ENCODE data around the gene CCDC182.

The CCDC182 gene

DNA sequence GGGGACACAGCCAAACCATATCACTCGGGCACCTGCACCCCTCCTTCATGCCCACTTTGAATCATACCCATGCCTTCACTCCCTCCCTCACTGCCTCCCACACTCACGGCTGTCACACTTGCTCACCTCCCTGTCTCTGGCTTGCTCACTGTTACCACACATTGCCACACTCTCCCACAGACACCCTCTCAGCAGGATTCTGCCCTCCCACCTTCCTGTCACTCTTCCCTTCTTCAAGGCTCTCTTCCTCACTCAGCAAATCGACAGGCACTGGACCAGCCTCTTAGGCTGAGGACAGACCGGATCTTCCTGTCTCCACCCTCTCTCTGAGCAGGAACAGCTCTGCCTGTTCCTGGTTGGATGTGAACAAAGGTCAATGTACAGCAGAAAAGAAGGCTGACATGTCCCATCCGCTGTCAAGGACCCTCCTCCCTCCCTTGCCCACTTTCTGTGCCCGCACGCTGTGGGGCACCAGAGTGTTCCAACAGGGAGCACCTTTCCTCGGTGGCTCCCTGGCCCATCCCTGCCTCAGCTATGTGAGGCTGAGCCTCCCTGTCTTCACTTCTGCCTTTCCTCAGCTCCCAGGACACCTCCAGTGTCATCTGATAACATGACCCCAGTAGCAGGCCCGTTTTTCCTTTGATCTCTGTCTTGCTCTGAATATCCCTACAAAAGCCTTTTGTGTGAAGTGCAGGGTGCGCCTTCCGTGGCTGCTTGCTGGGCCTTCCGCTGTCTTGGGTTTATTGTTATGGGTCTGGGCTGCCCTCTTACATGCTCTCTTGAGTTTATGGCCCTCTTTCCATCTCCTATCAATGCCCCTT is 47.0 kb downstream of the CCDC182 start:
- Mint-ChIP-seq H3K27ac (no peak overlapping the region), H3K4me1 (peaks cover 5% of the 10 kb centered on the region), H3K9me3 (peaks cover 6% of the 10 kb centered on the region), H3K36me3 (peaks cover 5% of the 10 kb centered on the region), H3K27me3 (no peaks in the 10 kb centered on the region), H3K4me3 (no peak overlapping the region)

DNA sequence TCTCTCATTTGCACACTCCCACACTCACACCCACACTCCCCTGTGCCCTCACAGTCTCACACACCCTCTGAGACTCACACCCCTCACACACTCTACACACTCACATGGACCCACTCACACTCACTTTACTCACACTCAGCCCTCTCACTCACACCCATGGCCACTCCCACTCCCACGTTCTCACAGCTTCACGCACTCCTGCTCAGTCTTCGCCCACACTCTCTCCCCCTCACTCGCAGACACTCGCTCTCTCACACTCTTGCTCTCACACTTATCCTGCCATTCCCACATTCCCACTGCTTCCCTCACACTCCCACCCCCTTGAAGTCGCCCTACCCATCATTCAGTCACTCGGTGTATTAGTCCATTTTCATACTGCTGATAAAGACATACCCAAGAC is 47.9 kb downstream of the CCDC182 start:
- no peaks in the 10 kb centered on the region for H3K27me3 Mint-ChIP-seq

DNA sequence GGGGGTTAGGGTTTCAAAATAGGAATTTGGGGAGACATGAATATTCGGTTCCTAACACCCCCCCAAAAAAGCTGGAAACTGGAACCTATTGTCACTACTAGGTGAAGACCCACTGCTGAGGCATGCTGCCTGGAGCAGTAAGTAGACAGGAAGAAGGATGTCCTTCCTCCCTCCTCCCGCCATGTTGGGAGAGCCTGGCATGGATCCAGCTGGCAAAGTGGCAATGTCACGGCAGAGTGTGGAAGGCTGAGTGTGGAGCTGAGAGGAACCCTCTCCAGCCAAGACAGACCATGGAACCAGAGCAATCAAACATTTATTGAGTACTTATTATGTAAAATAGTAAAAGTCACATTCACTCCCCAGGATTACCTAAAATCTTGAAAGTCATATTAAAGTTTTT is 49.0 kb downstream of the CCDC182 start:
- H3K4me1 Mint-ChIP-seq, result peaks cover 10% of the 10 kb centered on the region
- H3K27ac Mint-ChIP-seq, result no peak overlapping the region
- peaks cover 6% of the 10 kb centered on the region for H3K9me3 Mint-ChIP-seq
- H3K4me3 Mint-ChIP-seq, result no peak overlapping the region
- H3K36me3 Mint-ChIP-seq, result peaks cover 5% of the 10 kb centered on the region
- H3K27me3 Mint-ChIP-seq, result no peaks in the 10 kb centered on the region

More for the DNA sequence above, 47.9 kb downstream of the CCDC182 start:
- Mint-ChIP-seq H3K9me3 (peaks cover 6% of the 10 kb centered on the region), H3K4me3 (no peak overlapping the region), H3K4me1 (peaks cover 10% of the 10 kb centered on the region), H3K36me3 (peaks cover 5% of the 10 kb centered on the region), H3K27ac (no peak overlapping the region)
